Endometrial microvascular endothelial cells (primary cell): ENCODE measurements around the gene CSTPP1. TPM values are rescaled to one million over a fixed set of nuclear protein-coding genes. Genes with fewer than 3 reads are reported as not detected.
"Not testable (repeated sequence)": the region's sequence is repeated elsewhere in the genome, so short reads cannot be mapped to it uniquely, and the experiment has no call there.

ENCODE experiments used
- in situ Hi-C: cut with HindIII; loops from 2 replicates; pipeline ENCODE4 v1.10.0; 2017; ENCODE audit warnings: low sequenced_read_pairs, low pct_unique_long_range_greater_than_20kb; ENCODE audit errors: inconsistent ontology term
- total RNA-seq: library from RNA; depleted of rRNA; stranded (reverse); fragments of >200 nt; gene quantifications from one replicate; pipeline ENCODE4 v1.2.3, GENCODE V29; 2015; ENCODE audit errors: inconsistent ontology term

The CSTPP1 gene
- total RNA-seq, 1 donor from 2014 or later = 24.0 TPM

DNA sequence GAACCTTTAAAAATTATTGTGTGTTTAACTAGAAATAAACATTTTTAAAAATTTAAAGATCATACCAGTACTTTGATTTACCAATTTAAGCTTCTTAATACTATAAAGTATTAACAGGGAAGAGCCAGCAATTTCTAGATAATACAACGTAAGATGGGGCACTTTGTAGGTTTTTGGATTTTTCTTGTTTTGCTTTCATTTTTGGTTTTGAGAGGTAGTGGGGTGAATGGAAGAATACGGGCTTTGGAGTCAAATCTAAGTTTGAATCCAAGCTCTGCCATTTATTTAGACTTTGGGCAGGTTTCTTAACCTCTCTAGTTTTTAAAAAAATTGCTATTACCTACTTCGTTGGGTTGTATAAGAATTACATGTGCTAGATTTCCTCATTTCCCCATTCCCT is 44.9 kb downstream of the CSTPP1 start:
- in situ Hi-C loops = no loop called here

DNA sequence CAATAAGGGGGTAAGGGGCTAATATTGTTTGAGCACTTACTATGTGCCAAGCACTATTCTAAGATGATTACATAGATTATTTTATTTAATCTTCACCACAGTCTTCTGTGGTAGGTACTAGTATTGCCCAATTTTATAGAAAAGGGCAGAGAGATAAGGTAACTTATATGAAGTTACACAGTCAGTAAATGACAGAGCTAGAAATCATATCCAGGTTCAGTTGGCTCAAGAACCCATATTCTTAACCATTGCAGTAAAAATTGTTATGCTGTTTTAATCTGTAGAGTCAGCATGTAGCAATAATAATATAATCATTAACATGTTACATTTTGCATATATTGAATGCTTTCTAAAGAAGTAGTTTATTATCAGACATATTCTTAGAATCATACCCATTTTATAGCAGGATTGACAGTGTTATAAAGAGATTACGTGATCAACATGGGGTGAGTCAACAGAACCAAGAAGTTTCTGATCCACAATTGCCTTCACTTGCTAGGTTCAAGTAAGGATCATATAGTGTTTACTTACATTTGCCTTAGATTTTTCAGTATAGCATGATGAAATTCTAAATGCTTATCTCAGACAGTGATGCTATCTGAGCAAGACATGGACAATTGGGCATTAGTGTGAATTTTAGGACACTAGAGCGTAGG is 46.4 kb downstream of the CSTPP1 start:
- in situ Hi-C loops = no loop called here

DNA sequence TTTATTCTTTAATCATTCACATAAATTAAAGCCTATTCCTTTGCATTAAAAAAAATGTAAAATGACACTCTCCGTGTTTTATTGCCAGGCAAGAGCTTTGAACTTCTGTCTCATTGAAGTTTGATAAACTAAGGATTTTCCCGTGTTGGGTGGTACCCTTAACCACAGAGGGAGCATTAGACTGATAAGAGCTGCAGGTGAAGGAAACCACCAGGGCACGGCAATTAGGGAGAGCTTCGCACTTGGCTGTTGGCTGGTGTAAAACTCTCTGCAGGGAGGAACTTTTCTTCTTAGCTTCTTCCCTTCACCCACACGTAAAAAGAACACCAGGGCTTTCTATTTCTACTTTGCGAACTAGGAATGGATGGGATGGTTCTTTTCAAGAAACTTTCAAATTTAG is 47.0 kb downstream of the CSTPP1 start:
- in situ Hi-C loops = no loop called here

DNA sequence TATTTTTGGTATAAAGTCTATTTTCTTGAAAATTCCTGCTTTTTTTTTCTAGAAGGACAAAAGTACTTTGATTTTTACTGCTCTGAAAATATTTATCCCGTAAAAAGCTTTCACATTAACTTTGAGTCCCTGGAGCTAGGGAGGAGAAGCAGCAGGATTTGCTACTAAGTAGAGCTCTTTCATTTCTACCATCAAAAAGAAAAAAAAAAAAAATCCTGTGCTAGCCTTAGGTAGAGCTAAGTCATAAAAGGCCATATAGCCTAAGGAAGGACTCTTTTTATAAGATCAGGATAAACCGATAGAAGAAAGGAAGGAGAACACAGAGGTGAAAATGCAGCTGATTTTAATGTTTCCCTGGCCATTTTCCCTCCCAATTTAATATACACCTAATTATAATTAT is 48.0 kb downstream of the CSTPP1 start:
- in situ Hi-C loops = no loop called here

DNA sequence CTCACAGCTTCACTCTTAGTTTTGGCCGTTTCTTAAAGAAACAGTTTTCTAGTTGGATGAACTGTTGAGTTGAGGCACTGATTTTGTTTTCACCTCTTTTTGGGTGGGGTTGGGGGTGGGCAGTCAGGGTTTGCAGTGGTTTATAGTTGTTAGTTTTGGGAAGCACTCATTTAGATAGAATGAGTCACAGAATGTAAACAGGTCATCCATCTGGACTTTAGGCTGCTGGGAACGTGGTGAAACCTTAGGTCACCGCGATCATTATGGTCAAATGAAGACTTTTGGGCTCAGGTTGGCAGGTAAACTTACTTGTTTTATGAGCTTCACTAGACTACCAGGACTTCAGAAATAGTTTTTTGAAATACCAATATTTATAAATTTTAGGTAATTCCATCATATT is 48.4 kb downstream of the CSTPP1 start:
- in situ Hi-C loops = no loop called here

DNA sequence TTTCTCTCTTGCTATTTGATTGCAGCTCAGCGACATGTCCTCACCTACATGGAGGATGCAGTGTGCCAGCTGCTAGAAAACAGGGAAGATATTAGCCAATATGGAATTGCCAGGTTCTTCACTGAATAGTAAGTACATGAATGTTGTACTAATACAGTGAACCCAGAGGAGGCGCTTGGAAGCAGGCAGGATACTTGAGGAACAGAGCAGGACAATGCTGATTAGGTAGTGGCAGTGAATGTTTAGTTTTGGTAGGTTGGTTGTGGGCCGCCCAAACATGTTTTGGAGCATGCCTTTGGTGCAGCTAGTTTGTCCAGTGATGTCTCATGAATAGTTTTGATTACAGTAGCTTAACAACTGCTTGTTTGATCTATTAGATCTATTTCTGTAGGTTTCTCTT is 50.6 kb downstream of the CSTPP1 start:
- in situ Hi-C loops = no loop called here

- in situ Hi-C loops = not testable (repeated sequence)
Measured at GRCh38 chr11:46989810-46990487, 53.4 kb downstream of the CSTPP1 start.

DNA sequence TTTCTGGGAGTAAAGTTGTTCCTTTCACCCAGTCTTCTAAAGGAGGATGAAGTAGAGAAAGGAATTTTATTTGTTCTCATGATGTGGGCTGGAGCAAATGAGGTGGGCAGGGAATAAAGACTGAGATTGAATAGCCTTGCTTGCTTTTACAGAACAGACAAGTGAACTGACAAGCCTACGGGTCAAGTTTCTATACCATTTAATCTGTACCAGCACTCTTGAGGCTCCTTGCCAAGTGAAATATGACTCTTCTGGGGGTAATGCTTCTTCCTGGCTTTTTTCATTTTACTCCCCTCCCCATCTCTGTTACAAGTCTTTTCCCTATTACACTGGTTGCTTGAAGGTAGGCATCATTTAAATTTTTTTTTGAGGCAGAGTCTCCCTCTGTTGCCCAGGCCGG is 54.8 kb downstream of the CSTPP1 start:
- in situ Hi-C loops = no loop called here

DNA sequence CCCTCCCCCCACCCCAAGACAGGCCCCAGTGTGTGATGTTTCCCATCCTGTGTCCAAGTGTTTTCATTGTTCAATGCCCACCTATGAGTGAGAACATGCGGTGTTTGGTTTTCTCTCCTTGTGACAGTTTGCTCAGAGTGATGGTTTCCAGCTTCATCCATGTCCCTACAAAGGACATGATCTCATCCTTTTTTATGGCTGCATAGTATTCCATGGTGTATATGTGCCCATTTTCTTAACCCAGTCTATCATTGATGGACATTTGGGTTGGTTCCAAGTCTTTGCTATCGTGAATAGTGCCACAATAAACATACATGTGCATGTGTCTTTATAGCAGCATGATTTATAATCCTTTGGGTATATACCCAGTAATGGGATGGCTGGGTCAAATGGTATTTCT is 55.8 kb downstream of the CSTPP1 start:
- in situ Hi-C loops = not testable (repeated sequence)

DNA sequence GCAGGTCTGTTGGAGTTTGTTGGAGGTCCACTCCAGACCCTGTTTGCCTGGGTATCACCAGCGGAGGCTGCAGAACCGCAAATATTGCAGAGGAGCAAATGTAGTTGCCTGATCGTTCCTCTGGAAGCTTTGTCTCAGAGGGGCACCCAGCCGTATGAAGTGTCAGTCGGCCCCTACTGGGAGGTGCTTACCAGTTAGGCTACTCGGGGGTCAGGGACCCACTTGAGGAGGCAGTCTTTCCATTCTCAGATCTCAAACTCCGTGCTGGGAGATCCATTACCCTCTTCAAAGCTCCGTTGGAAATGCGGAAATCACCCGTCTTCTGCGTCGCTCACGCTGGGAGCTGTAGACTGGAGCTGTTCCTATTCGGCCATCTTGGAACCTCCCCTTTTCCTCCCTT is 61.2 kb downstream of the CSTPP1 start:
- in situ Hi-C loops = not testable (repeated sequence)

GRCh38 chr11:46999217-46999616 is 62.7 kb downstream of the CSTPP1 start:
- in situ Hi-C loops = no loop called here

GRCh38 chr11:47000033-47000432 is 63.5 kb downstream of the CSTPP1 start:
- in situ Hi-C loops = no loop called here

GRCh38 chr11:47001781-47002181 is 65.2 kb downstream of the CSTPP1 start:
- in situ Hi-C loops = no loop called here

- in situ Hi-C loops = no loop called here
Measured at GRCh38 chr11:47002390-47002789, 65.8 kb downstream of the CSTPP1 start.

- in situ Hi-C loops = no loop called here
Measured at GRCh38 chr11:47003180-47003877, 66.8 kb downstream of the CSTPP1 start.

DNA sequence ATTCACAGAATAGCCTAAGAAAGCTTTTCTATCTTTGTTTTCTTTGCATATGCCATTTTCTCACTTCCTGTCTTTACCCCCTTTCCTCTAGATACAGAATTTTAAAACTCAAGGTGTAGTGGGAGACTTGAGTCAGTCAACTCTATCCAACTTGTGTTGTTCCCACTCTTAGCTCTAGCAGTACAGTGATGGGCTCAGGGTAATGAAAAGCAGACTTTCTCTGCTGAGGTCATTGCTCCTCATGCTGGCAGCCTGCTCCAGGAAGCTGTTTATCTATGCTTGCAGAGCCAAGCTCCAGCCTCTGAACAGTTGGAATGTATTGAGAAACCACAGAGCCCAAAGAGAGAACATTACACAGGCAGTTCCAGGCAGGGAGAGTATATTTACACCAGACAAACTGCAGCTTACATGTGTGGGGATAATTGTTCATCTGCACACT is 68.1 kb downstream of the CSTPP1 start:
- in situ Hi-C loops = no loop called here

- in situ Hi-C loops = no loop called here
Measured at GRCh38 chr11:47005441-47005840, 68.9 kb downstream of the CSTPP1 start.

DNA sequence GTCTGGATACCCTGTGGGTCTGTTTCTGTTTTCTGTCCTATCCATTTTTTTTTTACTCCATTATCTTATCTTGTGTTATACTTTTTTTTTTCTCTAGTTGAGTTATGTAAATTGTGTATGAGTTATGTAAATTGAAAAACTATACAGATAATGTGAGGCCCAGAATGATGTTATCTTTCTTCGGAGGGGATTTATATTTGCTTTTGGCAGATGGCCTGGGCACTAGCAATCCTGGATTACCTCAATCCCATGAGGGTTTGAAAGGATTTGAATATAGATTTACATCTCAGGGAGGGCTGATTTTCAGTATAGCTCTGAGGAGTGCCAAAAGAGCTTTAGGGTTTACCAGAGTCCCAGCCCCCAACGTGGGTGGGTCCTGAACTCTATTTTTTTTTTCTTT is 71.0 kb downstream of the CSTPP1 start:
- in situ Hi-C loops = no loop called here

DNA sequence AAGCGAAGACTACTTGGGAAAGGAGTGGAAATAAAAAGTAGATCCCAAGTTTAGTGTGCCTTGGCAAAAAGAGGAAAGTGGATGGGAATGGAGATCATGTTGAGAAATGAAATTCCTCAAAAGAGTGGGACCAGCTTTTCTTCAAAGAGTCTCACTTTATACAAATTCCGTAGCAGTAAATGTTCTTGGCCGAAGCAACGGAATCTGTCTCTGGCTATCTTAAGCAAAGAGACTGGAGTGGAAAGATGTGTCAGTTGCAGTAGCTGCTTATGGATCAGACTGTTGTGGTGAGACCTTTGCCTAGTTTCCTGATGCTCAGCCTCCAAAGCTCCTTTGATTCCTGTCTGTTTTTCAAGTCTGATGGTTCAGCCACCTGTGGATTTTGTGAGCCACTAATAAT is 73.6 kb downstream of the CSTPP1 start:
- in situ Hi-C loops = no loop called here

DNA sequence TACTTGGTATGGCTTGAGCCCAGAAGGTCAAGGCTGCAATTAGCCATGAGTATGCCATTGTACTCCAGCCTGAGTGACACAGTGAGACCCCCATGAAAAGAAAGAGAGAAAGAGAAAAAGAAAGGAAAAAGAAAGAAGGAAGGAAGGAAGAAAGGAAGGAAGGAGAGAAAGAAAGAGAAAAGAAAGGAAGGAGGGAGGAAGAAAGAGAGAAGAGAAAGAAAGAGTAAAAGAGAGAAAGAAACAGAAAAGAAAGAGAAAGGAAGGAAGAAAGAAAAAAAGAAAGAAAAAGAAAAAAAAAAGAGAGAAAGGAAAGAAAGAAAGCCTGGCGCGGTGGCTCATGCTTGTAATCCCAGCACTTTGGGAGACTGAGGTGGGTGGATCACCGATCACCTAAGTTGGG is 77.5 kb downstream of the CSTPP1 start:
- in situ Hi-C loops = no loop called here
